Stimulated activated CD8-positive, alpha-beta memory T cell treated with anti-CD3 and anti-CD28 coated beads, Interleukin-7, amount 100 ng/mL, for 4 hours (primary cell): Measurements from ENCODE around the gene PRADC1.
A peak's percentile ranks its signal among the peaks of the same experiment; 100 is the strongest.

ENCODE experiments used
- DNase-seq, 2 donors: peaks; one replicate each; pipeline ENCODE4 v3.0.0-alpha.2; 2020; ENCODE audit warnings: low read depth in 2 of 2

PRADC1 gene

DNA sequence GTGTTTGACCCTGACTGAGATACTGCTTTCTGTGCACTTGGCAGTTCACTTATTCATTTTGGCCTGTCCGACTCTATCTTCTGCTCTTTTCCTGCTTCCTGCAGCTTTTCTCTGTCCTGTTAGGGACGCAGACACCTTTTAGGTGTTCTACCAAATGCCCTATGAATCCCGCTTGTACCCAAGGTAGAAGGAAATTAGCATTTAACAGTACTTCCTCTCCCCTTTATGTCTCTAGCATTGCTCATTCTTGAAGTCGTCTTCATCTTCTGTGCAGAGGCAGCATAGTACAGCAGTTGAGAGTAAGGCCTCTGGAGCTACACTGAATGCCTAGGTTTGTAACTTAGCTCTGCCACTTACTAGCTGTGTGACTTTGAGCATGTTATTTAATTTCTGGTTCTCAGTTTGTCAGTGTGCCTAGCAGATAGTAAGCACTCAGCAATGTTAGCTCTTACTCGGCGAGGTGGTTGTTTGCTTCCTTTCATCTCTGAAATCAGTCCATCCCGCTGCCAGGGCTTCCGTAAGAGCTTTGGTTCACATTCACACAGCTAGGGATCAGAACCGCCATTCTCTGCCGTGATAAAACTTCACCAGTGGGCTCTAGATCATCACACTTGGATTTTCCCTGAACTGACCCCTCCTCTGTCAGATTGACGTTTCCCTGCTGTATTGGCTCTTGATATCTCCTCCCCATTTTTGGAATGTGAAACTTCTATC, 2.4 kb upstream of the PRADC1 start:
- DNase-seq, result no peak

DNA sequence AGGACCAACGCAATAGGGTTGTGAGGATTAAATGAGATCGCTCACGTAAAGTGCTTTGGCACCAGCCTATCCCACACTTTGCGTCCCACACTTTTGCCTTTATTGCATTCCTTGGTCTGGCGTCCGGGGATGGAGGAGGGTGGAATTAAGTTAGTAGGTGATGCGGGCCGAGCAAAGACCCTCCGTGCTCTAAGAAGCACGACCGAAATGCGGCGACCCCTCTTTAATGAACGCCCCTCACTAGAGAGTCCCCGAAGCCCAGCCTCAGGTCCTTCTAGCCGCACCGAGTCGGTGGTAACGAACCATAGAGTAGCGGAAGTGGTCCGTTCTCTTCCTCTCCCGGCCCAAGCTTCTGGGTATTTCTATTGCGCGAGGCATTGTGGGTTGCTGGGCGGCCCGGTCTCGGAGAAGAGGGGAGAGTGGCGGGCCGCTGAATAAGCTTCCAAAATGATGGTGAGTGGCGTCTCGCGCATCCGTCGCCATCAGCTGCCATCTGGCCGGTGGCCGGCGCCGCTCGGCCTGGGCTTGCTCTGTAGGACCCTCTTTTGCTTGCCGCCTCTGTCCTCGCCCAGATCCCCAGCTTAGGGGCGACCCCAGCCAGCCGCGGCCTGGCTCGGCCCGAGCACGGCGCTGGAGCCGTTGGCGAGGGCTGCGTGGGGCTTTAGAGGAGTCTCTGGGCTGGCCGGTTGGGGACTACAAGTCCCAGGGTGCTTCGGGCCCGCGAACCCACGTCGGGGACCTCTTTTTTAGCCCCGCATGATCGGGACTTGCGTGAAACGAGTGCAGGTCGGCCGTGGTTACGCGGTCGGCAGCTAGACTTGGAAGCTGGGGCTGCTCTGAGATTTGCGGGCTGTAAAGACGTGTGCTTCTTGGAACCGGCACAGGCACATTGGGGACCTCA, 1.1 kb upstream of the PRADC1 start, which contains the start of gene CCT7:
Gene CCT7, plus strand, starts transcription at position 377 of the 901 bp plus-strand sequence. Its CDS starts 71 bp downstream, at position 448.
- peak; percentile 81 to 84 for DNase-seq

DNA sequence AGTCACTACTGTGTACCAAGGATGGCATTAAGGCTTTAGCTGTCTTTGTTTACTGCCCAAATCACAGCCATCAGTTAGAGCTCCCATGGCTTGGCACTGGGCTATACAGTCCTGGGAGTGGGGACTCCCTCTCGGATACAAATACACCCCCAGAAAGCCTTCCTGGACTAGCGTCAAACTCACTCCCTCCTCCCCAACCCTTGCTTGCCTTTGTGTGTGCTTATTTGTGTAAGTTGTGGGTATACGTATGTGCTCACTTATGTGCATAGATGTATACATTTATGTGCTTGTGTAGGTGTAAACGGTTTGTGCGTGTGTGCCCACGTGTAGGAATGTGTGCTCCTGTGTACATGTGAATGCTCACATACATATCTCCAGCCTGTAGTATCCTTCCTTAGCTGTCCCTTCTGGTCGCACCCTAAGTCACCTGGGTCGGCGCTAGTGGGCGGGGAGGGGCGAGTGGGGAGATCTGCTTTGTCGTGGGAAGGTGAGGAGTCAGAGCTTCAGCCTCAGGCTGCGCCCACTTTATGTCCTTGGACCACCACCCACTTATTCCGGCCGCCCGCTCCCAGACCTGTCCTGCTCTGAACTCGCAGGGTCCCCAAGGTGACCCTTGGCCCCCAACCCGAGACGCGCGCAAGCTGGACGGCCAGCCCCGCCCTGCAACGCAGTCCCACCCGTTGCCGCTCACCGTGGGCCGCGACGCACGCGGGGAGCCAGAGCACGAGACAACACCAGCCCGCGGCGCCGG, 461 bp downstream of the PRADC1 start:
- DNase-seq, result no peak

DNA sequence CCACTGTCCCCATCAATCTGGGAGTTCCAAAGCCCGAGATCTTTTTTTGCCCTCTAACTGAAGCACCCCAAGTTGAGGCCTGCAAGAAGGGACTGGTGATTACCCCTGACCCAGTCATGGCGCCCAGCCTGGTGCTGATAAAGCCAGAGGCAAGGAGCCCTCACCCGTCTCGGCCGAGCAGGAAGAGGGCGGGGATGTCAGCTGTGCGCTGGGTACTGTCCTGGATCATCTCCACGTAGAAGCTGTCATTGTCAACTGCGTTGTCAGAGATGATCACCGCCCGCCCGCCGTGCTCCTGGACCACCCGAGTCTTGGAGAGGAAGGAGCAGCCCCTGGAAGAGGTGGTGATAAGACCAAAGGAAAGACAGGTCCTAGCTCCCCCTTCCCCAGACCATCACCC, 4.4 kb downstream of the PRADC1 start:
- DNase-seq, result no peak

DNA sequence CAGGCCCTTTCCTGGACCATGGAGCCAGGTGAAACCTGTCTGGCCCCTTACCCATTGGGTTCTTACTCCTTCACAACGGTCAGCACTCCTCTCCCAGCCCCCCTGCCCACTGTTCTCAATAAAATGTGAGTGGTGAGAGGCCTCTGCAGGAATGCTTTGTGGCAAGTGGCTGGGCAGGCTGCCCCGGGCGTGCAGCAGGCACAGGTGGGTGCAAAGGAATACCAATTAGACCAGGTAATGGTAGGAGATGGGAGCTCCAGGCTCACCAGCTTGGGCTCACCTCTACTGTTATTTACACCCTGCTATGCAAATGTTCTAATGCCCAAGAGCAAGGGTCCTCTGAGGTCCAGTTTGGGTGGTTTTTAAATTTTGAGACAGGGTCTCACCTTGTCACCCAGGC, 6.0 kb downstream of the PRADC1 start:
- no peak for DNase-seq

DNA sequence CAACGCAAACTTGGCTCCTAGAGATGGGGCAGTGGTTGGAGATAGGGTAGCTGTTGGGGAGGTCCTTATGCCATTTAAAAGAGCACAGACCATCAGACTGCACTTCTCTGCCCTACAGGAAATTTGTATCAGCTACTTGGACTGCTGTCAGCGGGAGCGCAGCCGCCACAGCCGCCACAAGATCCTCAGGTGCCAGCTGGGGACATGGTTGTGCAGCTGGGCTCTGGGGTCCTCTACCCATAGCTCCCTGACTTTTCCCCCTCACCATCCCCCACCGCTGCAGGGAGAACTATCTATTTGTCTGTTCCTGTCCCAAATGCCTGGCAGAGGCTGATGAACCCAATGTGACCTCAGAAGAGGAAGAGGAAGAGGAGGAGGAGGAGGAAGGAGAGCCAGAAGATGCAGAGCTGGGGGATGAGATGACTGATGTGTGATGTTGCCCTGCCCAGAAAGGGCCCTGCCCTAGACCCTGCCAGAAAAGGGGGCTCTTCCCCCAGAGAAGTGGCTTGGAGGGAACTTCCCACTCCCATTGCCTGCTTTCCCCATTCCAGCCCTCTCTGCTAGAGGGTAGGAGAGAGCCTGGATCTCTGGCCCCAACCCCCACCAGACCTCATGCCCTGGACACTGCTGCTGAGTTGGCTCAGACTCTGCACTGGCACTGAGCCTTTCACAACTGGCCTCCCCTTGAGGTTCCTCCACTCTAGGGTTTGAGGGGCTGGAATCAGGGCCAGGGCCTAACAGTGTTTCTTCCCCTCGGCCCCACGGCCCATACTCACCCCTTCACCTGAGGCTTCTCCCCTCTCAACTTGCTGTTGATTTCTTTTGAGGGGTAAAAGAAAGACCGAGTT, 7.3 kb downstream of the PRADC1 start:
- no peak for DNase-seq

DNA sequence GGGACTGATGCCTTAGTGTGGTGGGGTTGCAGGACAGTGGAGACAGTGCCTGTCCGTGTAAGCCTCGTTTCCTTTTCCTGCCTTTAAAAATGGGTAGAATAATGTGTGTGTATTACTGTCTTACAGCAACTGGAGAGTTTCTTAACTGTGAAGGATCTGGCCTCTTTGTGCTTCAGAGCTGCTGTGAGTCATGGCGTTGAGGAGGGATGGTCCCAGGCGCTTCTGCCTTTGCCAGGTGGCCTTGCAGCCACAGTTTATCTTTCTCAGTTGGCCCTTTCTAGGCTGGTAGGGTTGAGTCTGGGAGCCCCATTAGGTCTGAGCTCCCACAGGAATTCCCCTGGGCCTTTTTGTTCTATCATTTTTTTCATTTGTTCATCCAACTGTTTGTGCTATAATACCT, 9.2 kb downstream of the PRADC1 start:
- DNase-seq, result no peak

DNA sequence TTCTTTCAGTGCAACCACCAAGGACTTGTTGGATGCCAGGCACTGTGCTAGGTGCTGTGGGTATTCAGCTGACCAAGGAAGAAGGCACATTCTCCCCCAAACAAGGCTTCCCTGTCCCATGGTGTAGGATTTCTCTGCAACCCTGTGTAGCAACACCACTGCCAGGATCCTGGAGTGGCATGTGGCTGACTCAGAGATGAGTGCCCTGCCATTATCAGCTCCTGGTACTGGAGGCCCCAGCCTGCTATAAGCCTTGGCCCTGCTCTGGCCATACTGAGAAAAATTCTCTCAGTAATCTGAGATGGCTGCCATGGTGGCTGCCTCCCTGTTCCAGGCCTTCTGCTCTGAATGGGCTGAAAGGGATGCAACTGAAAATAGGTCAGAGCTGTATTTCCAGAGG, 14.7 kb downstream of the PRADC1 start:
- no peak for DNase-seq

DNA sequence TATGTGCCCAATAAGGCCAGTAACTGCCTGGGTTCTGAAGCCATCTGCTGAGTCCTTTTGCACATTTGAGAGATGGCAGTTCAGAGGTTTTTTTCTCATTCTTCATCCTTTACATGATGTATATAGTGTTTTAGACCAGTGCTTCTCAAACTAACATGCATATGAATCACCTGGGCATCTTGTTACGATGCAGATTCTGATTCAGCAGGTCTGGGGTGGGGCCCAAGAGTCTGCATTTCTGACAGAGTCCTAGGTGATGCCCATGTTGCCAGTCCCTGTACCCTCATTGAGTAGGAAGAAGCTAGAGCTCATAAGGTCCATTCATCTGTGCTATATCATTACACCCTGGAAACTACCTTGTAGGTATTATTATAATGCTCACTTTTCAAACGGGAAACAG, 15.2 kb downstream of the PRADC1 start:
- no peak for DNase-seq

DNA sequence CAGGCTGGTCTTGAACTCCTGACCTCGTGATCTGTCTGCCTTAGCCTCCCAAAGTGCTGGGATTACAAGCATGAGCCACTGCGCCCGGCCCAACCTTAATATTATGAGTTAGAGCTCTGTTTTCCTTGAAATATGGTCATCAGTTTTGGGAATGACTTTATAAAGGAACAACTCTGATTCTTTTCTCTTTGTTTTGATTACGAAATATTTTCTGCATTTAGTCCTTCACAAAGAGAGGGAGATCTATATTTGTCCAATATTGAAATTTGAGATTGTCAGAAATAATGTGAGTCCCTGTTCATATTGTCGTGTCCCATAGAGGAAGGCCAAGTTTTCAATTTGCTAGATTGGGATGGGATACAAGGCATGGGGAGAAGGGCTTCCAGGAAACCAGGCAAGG, 15.9 kb downstream of the PRADC1 start:
- DNase-seq, result no peak

DNA sequence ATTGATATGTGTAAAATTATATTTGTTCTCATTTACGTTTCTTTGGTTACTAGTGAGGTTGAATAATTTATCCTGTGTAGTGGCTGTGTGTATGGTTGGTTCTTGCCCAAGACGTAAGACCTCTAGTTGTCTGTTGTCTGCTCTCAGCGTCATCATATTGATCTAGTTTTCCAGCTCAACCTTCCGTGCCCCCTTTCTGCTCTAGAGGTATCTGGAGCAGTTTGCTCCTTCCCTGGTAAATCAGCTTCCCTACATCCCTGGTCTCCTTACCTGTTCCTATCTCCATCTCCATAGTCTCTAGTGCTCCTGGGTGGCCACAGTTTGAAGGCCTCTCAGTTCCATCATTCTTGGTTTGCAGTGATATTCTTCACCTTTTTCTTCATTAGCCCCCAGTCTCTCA, 17.8 kb downstream of the PRADC1 start:
- no peak for DNase-seq

DNA sequence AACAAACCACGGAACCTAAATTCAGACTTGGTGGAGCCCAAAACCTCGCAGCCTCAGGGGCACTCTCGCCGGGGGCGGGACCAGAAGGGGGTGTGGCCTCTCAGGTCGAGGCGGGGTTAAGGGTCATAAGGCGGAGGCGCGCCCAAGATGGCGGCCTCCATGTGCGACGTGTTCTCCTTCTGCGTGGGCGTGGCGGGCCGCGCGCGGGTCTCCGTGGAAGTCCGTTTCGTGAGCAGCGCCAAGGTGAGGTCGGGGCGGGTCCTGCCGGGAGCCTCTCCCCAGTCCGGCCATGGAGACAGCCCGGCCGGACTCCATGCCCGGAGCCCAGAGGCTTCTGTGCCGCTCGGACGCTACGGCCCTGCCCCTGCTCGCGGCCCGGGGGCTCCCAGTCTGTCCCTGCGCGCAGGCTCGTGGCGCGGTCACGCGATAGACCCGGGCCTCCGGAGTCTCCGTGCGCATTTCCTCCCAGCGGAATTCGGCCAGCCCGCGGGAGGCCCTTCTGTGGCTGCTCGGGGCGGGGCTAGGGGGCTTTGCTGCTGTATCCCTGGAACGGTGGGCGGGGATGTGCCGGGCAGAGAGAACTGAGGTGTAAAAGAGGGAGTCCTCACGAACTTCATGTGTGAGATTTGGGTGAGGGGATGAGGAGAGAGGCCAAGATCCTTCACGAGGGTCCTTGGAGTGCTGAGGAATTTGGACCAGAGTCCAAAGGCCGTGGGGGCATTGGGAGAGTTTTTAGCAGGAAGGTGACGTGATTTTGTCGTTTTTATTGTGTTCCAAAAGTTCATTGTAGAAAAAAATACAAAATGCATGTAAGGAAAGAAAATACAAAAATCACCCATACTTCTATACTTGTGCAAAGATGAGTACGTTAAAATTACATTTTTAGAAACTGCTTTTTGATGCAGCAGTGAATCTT, 18.7 kb downstream of the PRADC1 start, which contains the start of gene SMYD5:
Gene SMYD5, plus strand, starts transcription at position 126 of the 916 bp plus-strand sequence. Its CDS starts 22 bp downstream, at position 148.
- peak; percentile 84 to 87 for DNase-seq

DNA sequence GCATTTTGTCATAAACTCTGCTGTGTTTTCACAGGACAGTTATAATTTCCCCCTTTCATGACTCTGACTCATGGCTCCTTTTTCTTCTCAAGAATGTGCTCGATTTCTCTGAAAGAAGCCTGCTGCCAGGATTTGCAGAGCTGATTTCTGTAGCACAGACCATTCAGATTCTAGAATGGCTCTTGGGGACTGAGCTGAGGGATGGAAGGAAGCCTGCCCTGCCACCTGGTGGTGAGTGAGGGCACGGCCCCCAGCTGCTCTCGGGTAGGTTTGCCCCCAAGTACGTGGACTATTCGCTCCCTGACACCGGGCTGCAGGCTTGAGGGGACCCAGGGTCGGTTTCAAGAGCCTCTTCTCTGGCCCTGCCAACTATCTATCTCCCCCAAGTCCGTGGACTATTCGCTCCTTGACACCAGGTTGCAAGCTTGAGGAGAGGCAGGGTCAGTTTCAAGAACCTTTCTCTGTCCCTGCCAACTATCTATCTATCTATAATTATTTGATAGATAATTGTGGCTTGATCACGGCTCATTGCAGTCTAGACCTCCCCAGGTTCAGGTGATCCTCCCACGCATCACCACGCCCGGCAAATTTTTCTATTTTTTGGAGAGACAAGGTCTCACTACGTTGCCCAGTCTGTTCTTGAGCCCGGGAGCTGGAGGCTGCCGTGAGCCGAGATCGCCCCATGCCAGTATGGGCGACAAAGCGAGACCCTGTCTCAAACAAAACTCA, 20.4 kb downstream of the PRADC1 start:
- DNase-seq, result peak; percentile 45 to 58

DNA sequence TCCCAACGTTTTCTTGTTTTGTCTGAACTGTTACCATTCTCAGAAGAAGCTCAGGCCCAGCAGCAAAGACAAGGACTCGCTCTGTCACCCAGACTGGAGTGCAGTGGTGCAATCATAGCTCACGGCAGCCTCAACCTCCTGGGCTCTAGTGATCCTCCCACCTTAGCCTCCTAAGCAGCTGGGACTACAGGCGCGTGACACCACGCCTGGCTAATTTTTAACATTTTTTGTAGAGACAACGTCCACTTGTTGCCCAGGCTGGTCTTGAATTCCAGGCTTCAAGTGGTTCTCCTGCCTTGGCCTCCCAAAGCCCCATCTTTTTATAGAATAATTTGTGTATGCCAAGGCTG, 21.0 kb downstream of the PRADC1 start:
- no peak for DNase-seq

DNA sequence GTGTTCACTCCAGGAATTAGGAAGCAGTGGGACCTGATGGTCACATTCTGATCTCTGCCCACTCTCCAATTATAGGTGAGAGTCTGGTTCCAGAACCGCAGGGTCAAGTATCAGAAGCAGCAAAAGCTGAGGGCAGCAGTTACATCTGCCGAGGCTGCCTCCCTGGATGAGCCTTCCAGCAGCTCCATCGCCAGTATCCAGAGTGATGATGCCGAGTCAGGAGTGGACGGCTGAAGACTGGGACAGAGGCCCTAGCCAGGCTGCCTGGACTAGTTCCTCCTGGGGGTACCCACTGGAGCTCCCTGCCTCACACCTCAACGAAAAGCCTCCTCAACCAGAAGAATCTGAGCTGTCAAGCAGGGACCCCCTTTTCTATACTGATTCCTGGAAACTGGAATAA, 22.3 kb downstream of the PRADC1 start:
- no peak for DNase-seq

DNA sequence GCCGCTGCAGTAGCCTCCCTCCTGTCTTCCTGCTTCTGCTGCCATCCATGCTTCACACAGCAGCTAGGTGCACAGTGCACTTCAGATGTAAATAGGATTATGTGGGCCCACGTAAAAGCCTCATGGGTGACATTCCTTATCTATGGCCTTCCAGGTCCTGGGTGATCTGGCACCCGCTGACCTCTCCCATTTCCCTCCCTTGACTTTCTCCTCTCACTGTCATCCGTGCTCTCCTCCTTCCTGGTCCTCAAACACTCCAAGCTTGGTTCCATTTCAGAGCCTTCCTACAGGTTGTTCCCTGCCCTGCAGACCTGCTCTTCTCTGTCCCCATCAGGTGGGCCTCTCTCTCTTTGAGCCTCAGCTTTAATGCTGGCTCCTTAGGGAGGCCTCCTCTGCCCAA, 23.0 kb downstream of the PRADC1 start:
- no peak for DNase-seq

DNA sequence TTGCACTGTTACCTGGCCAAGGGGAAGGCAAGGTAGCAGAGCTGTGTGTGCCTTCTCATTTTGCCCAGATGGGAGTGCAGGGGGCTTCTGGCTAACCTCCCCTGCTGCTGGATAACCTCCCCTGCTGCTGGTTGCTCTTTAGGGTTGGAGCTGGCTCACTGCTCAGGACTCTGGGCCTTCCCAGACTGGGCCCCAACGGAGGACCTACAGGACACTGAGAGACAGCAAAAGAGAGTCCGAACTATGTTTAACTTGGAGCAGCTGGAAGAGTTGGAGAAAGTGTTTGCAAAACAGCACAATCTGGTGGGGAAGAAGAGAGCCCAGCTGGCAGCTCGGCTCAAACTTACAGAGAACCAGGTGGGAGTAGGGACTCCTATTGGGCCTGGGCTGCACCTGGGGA, 24.8 kb downstream of the PRADC1 start:
- no peak for DNase-seq

DNA sequence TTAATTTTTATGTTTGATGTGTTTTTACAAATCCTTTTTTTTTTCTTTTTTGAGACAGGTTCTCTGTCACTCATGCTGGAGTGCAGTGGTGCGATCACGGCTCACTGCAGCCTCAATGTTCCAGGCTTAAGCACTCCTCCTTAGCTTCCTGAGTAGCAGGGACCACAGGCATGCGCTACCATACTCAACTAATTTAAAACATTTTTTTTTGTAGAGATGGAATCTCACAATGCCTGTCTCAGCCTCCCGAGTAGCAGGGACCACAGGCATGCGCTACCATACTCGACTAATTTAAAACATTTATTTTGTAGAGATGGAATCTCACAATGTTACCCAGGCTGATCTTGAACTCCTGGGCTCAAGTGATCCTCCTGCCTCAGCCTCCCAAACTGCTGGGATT, 27.4 kb downstream of the PRADC1 start:
- no peak for DNase-seq

DNA sequence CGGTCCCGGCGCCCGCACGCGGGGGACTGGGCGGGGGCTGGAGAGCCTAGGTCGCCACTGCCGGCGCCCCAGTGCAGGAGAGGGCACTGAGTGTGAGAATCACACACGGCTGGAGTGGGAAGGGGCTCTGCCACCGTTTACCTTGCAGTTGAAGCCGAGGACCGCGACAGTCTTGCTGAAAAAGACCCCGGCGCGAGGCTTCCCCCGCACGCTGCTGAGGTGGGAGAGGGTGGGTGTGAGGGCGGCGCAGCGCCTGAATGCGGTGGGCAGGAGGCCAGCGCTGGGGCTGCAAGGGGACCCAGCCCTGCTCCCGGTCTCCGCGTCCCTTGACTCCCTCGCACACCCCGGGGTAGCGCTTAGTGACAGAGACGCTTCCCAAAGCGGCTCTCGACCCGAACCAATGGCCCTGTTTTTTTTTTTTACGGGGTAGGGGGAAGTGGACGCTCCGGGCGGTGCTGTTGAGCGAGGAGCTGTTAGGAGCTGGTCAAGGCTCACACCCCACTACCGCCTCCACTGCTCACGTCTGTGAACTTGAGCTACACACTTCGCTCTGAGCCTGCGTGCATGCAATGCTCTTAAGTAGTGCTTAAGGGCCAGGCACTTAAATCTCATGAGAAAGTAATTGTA, 29.9 kb downstream of the PRADC1 start:
- DNase-seq, result no peak
